Neural cell (in vitro differentiated cells): ENCODE measurements around the gene ROR2. TPM values are rescaled to one million over a fixed set of nuclear protein-coding genes. Genes with fewer than 3 reads are reported as not detected.

Source experiments
- H2AFZ ChIP-seq: fragments of 200-600, 300-800 bp; sonication (generic), shearing (Covaris generic); 2 replicates; pipeline ENCODE4 v1.6.0; 2014; ENCODE audit warnings: low read depth, mild to moderate bottlenecking, antibody characterized with exemption, low read length, moderate library complexity
- H3F3A ChIP-seq: fragments of 200-600 bp; shearing (Covaris generic); 2 replicates; pipeline ENCODE4 v1.6.1; 2016; ENCODE audit warnings: mild to moderate bottlenecking, moderate library complexity, mixed read lengths, antibody characterized with exemption, low read length; ENCODE audit not compliant: insufficient read depth, poor library complexity, severe bottlenecking
- H3K27ac ChIP-seq: fragments of 200-600, 300-800 bp; sonication (generic), shearing (Covaris generic); 2 replicates; pipeline ENCODE4 v1.5.1; 2014; ENCODE audit warnings: mild to moderate bottlenecking, low read length, moderate library complexity
- H3K27me3 ChIP-seq: fragments of 300-800, 200-600 bp; sonication (generic), shearing (Covaris generic); 2 replicates; pipeline ENCODE4 v1.6.0; 2014; ENCODE audit warnings: mild to moderate bottlenecking, low read depth, low read length, moderate library complexity; ENCODE audit not compliant: insufficient read depth
- H3K36me3 ChIP-seq: fragments of 300-800, 200-600 bp; sonication (generic), shearing (Covaris generic); 2 replicates; pipeline ENCODE4 v1.5.1; 2014; ENCODE audit warnings: mild to moderate bottlenecking, antibody characterized with exemption, low read length, moderate library complexity; ENCODE audit not compliant: insufficient read depth
- H3K4me2 ChIP-seq: fragments of 300-800, 200-600 bp; sonication (generic), shearing (Covaris generic); 2 replicates; pipeline ENCODE4 v1.6.0; 2014; ENCODE audit warnings: mild to moderate bottlenecking, low read length
- H3K4me3 ChIP-seq: fragments of 300-800, 200-600 bp; sonication (generic), shearing (Covaris generic); 2 replicates; pipeline ENCODE4 v1.5.1; 2014; ENCODE audit warnings: mild to moderate bottlenecking, low read length, moderate library complexity
- H3K79me2 ChIP-seq: fragments of 200-600 bp; shearing (Covaris generic); replicated peaks from 2 replicates; pipeline ENCODE4 v1.6.0; 2014; ENCODE audit warnings: mild to moderate bottlenecking, low read length, moderate library complexity; ENCODE audit not compliant: insufficient read depth
- H3K9ac ChIP-seq: fragments of 300-800, 200-600 bp; sonication (generic), shearing (Covaris generic); 2 replicates; pipeline ENCODE4 v1.6.1; 2016; ENCODE audit warnings: mild to moderate bottlenecking, low read length, mixed read lengths
- H3K9me2 ChIP-seq: fragments of 200-600 bp; shearing (Covaris generic); 2 replicates; pipeline ENCODE4 v1.6.1; 2016; ENCODE audit warnings: mild to moderate bottlenecking, low read length, mixed read lengths; ENCODE audit not compliant: insufficient read depth
- H3K9me3 ChIP-seq: fragments of 200-600, 300-800 bp; sonication (generic), shearing (Covaris generic); 2 replicates; pipeline ENCODE4 v1.6.1; 2016; ENCODE audit warnings: mild to moderate bottlenecking, mixed run types, low read length, moderate library complexity, mixed read lengths
- H4K20me1 ChIP-seq: fragments of 200-600 bp; shearing (Covaris generic); 2 replicates; pipeline ENCODE4 v1.6.1; 2016; ENCODE audit warnings: mild to moderate bottlenecking, mixed run types; ENCODE audit not compliant: insufficient read depth
- CTCF ChIP-seq: fragments of 450-650 bp; IDR thresholded peaks from 2 replicates; pipeline ENCODE4 v1.5.1; 2014; ENCODE audit warnings: antibody characterized with exemption, mild to moderate bottlenecking, moderate library complexity; ENCODE audit not compliant: poor library complexity, severe bottlenecking
- EP300 ChIP-seq: fragments of 450-650 bp; conservative IDR thresholded peaks from 2 replicates; pipeline ENCODE4 v1.6.1; 2014; ENCODE audit warnings: antibody characterized with exemption, mild to moderate bottlenecking, moderate library complexity; ENCODE audit not compliant: poor library complexity, severe bottlenecking
- EZH2 ChIP-seq: fragments of 200-600, 300-800 bp; shearing (Covaris generic), sonication (generic); IDR thresholded peaks from 2 replicates; pipeline ENCODE4 v1.6.1; 2014; ENCODE audit warnings: antibody characterized with exemption, low read length, borderline replicate concordance, mild to moderate bottlenecking; ENCODE audit not compliant: insufficient read depth, poor library complexity, severe bottlenecking
- MXI1 ChIP-seq: fragments of 450-650 bp; conservative IDR thresholded peaks from 2 replicates; pipeline ENCODE4 v1.6.1; 2014; ENCODE audit warnings: antibody characterized with exemption, mild to moderate bottlenecking; ENCODE audit not compliant: poor library complexity, severe bottlenecking
- POLR2AphosphoS5 ChIP-seq: IDR thresholded peaks from 2 replicates; pipeline ENCODE4 v1.6.1; 2012
- RAD21 ChIP-seq: fragments of 450-650 bp; conservative IDR thresholded peaks from 2 replicates; pipeline ENCODE4 v1.6.1; 2014; ENCODE audit warnings: antibody characterized with exemption, mild to moderate bottlenecking, moderate library complexity
- REST ChIP-seq: IDR thresholded peaks from 2 replicates; pipeline ENCODE4 v1.6.1; 2012; ENCODE audit warnings: borderline replicate concordance
- SMC3 ChIP-seq: fragments of 450-650 bp; conservative IDR thresholded peaks from 2 replicates; pipeline ENCODE4 v1.6.1; 2014; ENCODE audit warnings: antibody characterized with exemption, mild to moderate bottlenecking, moderate library complexity; ENCODE audit not compliant: poor library complexity
- TAF1 ChIP-seq: IDR thresholded peaks from 2 replicates; pipeline ENCODE4 v1.6.1; 2012; ENCODE audit warnings: low read depth
- polyA plus RNA-seq: library from polyadenylated mRNA; depleted of rRNA; stranded (reverse); fragments of >200 nt; gene quantifications from 2 replicates; pipeline ENCODE4 v1.2.3, GENCODE V29; 2014

The ROR2 gene
- polyA plus RNA-seq, 1 donor from 2014 or later = 0.33 TPM

GRCh38 chr9:91873637-91874051 lies 76.4 kb downstream of the ROR2 start:
- Histone ChIP-seq H3K4me2 (no peak overlapping the region), H3K4me3 (no peak overlapping the region), H3K9ac (no peak overlapping the region), H3K27me3 (no peaks in the 10 kb centered on the region), H3K79me2 (no peaks in the 10 kb centered on the region), H3K27ac (no peak overlapping the region), H4K20me1 (no peaks in the 10 kb centered on the region), H3K9me3 (no peaks in the 10 kb centered on the region), H3F3A (no peaks in the 10 kb centered on the region), H3K36me3 (no peaks in the 10 kb centered on the region), H3K9me2 (no peaks in the 10 kb centered on the region), H2AFZ (no peak overlapping the region)
- TF ChIP-seq EZH2 = no peak
- TF ChIP-seq POLR2AphosphoS5 = no peak
- TF ChIP-seq REST = no peak
- no peak for TF ChIP-seq CTCF
- TF ChIP-seq SMC3 = no peak
- TF ChIP-seq EP300 = no peak
- TF ChIP-seq MXI1 = no peak
- no peak for TF ChIP-seq TAF1
- no peak for TF ChIP-seq RAD21

- no peaks in the 10 kb centered on the region for H4K20me1 ChIP-seq
- H3K4me2 ChIP-seq = no peak overlapping the region
- no peak overlapping the region for H2AFZ ChIP-seq
- no peaks in the 10 kb centered on the region for H3F3A ChIP-seq
- TF ChIP-seq CTCF = no peak
- TF ChIP-seq RAD21 = no peak
- no peak for TF ChIP-seq SMC3
- TF ChIP-seq MXI1 = no peak
- no peak for TF ChIP-seq EP300
- TF ChIP-seq EZH2 = no peak
- no peak for TF ChIP-seq POLR2AphosphoS5
- TF ChIP-seq REST = no peak
- TF ChIP-seq TAF1 = no peak
- H3K9ac ChIP-seq = no peak overlapping the region
- no peak overlapping the region for H3K27ac ChIP-seq
- no peaks in the 10 kb centered on the region for H3K9me2 ChIP-seq
- no peaks in the 10 kb centered on the region for H3K9me3 ChIP-seq
- no peaks in the 10 kb centered on the region for H3K36me3 ChIP-seq
- H3K27me3 ChIP-seq = no peaks in the 10 kb centered on the region
- no peaks in the 10 kb centered on the region for H3K79me2 ChIP-seq
- H3K4me3 ChIP-seq = no peak overlapping the region
These were observed 81.2 kb downstream of the ROR2 start for GRCh38 chr9:91868732-91869391.
